Measurements from ENCODE around the gene PROKR2. TPM values are rescaled to one million over a fixed set of nuclear protein-coding genes. Genes with fewer than 3 reads are reported as not detected.

PROKR2 gene
- total and polyA plus RNA-seq, 4 donors = not detected

DNA sequence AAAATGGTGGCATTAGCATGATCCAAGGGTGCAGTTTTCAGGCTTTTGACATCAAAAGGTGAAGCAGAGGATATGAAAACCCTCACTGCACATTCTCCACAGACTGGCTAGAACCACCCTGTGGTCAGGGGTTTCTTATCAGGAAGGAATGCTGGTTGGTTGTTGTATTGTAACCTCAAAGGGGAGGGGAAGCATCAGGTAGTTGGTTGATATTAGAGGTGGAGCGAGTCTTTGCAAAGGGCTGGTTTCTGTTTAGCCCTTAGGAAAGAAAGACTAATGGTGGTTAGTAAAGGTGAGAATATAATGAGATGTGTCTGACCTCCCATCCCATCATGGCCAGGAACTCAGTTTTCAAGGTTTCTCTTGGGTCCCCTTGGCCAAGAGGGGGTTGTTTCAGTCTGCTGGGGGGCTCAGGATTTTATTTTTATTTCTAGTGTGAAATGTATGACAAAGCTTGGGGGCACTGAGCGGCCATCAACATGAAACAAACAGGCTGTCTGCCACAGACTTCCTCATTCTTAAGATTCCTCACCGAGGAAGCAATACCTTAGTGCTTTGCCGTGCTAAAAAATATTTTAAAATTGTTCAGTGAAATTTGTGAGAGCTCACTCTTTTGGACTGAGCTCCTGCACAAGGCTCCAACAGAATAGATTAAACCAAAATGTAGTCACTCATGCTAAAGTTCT is 47.5 kb upstream of the PROKR2 start:
- Histone ChIP-seq H3K27ac (ENCODE audit: low read depth in 1 of 2, low read length in 2 of 2) (no peak overlapping the region), H3K36me3 (ENCODE audit: control insufficient read depth in 4 of 4, insufficient read depth in 3 of 4, low read depth in 1 of 4, low read length in 3 of 4) (no peaks in the 10 kb centered on the region), H3K9ac (ENCODE audit: low read depth in 1 of 2, low read length in 2 of 2) (no peak overlapping the region), H3K4me1 (ENCODE audit: control insufficient read depth in 4 of 4, insufficient read depth in 4 of 4, low read length in 3 of 4) (no peaks in the 10 kb centered on the region), H3K4me3 (ENCODE audit: low read depth in 1 of 3, low read length in 3 of 3) (no peak overlapping the region), H3K9me3 (ENCODE audit: control insufficient read depth in 4 of 4, low read length in 3 of 4) (peaks cover 6 to 20% (median 9%) of the 10 kb centered on the region in 4 donors), H3K27me3 (ENCODE audit: control insufficient read depth in 4 of 4, insufficient read depth in 4 of 4, low read length in 3 of 4) (no peaks in the 10 kb centered on the region)
- DNase-seq (ENCODE audit: low spot score) = no peak
- TF ChIP-seq YY1 (IDR thresholded peaks at IDR 0.05) = no peak
- 75% methylated on average over 4 of the region's 4 CpGs for WGBS

DNA sequence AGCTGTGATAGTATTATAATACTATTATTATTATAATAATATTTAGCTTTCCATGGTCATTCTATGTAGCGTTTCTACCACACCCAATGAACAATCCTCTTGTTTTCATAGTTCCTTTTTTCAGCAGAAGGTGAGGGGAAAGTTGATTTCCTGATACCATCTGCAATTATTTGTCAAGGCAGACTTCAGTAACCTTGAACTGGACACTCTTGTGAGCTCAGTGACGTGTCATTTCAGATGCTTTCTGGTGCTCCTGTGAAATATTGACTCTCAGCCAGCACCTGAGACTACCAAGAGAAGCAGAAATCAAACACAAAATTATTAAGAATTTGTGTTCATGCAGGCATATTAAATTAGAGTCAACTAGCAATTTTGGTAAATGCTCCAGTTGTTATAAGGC is 46.0 kb upstream of the PROKR2 start:
- no peaks in the 10 kb centered on the region for H3K36me3 ChIP-seq (ENCODE audit: control insufficient read depth in 4 of 4, insufficient read depth in 3 of 4, low read depth in 1 of 4, low read length in 3 of 4)
- no peak overlapping the region for H3K4me3 ChIP-seq (ENCODE audit: low read depth in 1 of 3, low read length in 3 of 3)
- no peak overlapping the region for H3K9ac ChIP-seq (ENCODE audit: low read depth in 1 of 2, low read length in 2 of 2)
- no peak for DNase-seq (ENCODE audit: low spot score)
- no peaks in the 10 kb centered on the region for H3K4me1 ChIP-seq (ENCODE audit: control insufficient read depth in 4 of 4, insufficient read depth in 4 of 4, low read length in 3 of 4)
- peaks cover 6 to 20% (median 9%) of the 10 kb centered on the region in 4 donors for H3K9me3 ChIP-seq (ENCODE audit: control insufficient read depth in 4 of 4, low read length in 3 of 4)
- H3K27me3 ChIP-seq (ENCODE audit: control insufficient read depth in 4 of 4, insufficient read depth in 4 of 4, low read length in 3 of 4) = no peaks in the 10 kb centered on the region
- TF ChIP-seq, protein P1, sequence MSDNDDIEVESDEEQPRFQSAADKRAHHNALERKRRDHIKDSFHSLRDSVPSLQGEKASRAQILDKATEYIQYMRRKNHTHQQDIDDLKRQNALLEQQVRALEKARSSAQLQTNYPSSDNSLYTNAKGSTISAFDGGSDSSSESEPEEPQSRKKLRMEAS (IDR thresholded peaks at IDR 0.05) = no peak
- TF ChIP-seq FOXA2 (IDR thresholded peaks at IDR 0.05) = no peak
- TF ChIP-seq HNF4G (IDR thresholded peaks at IDR 0.05) = no peak
- no peak for TF ChIP-seq JUND (IDR thresholded peaks at IDR 0.05)
- TF ChIP-seq SP1 (IDR thresholded peaks at IDR 0.05) = no peak
- TF ChIP-seq, protein P2, sequence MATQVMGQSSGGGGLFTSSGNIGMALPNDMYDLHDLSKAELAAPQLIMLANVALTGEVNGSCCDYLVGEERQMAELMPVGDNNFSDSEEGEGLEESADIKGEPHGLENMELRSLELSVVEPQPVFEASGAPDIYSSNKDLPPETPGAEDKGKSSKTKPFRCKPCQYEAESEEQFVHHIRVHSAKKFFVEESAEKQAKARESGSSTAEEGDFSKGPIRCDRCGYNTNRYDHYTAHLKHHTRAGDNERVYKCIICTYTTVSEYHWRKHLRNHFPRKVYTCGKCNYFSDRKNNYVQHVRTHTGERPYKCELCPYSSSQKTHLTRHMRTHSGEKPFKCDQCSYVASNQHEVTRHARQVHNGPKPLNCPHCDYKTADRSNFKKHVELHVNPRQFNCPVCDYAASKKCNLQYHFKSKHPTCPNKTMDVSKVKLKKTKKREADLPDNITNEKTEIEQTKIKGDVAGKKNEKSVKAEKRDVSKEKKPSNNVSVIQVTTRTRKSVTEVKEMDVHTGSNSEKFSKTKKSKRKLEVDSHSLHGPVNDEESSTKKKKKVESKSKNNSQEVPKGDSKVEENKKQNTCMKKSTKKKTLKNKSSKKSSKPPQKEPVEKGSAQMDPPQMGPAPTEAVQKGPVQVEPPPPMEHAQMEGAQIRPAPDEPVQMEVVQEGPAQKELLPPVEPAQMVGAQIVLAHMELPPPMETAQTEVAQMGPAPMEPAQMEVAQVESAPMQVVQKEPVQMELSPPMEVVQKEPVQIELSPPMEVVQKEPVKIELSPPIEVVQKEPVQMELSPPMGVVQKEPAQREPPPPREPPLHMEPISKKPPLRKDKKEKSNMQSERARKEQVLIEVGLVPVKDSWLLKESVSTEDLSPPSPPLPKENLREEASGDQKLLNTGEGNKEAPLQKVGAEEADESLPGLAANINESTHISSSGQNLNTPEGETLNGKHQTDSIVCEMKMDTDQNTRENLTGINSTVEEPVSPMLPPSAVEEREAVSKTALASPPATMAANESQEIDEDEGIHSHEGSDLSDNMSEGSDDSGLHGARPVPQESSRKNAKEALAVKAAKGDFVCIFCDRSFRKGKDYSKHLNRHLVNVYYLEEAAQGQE (IDR thresholded peaks at IDR 0.05) = no peak
- no peak for TF ChIP-seq HNF4A (conservative IDR thresholded peaks at IDR 0.05)
- no peak for TF ChIP-seq RAD21 (IDR thresholded peaks at IDR 0.05)
- no peak for TF ChIP-seq RXRA (IDR thresholded peaks at IDR 0.05)
- no peak for TF ChIP-seq TAF1 (conservative IDR thresholded peaks at IDR 0.05)
- TF ChIP-seq NR2F2 (IDR thresholded peaks at IDR 0.05) = no peak
- TF ChIP-seq, protein P3, sequence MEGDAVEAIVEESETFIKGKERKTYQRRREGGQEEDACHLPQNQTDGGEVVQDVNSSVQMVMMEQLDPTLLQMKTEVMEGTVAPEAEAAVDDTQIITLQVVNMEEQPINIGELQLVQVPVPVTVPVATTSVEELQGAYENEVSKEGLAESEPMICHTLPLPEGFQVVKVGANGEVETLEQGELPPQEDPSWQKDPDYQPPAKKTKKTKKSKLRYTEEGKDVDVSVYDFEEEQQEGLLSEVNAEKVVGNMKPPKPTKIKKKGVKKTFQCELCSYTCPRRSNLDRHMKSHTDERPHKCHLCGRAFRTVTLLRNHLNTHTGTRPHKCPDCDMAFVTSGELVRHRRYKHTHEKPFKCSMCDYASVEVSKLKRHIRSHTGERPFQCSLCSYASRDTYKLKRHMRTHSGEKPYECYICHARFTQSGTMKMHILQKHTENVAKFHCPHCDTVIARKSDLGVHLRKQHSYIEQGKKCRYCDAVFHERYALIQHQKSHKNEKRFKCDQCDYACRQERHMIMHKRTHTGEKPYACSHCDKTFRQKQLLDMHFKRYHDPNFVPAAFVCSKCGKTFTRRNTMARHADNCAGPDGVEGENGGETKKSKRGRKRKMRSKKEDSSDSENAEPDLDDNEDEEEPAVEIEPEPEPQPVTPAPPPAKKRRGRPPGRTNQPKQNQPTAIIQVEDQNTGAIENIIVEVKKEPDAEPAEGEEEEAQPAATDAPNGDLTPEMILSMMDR (IDR thresholded peaks at IDR 0.05; ENCODE audit: low read depth, low read length, missing input control) = no peak
- TF ChIP-seq FOXA1 (IDR thresholded peaks at IDR 0.05) = no peak
- TF ChIP-seq, protein P4, sequence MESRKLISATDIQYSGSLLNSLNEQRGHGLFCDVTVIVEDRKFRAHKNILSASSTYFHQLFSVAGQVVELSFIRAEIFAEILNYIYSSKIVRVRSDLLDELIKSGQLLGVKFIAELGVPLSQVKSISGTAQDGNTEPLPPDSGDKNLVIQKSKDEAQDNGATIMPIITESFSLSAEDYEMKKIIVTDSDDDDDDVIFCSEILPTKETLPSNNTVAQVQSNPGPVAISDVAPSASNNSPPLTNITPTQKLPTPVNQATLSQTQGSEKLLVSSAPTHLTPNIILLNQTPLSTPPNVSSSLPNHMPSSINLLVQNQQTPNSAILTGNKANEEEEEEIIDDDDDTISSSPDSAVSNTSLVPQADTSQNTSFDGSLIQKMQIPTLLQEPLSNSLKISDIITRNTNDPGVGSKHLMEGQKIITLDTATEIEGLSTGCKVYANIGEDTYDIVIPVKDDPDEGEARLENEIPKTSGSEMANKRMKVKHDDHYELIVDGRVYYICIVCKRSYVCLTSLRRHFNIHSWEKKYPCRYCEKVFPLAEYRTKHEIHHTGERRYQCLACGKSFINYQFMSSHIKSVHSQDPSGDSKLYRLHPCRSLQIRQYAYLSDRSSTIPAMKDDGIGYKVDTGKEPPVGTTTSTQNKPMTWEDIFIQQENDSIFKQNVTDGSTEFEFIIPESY (IDR thresholded peaks at IDR 0.05) = no peak
- no peak for TF ChIP-seq YY1 (IDR thresholded peaks at IDR 0.05)
- no peak for TF ChIP-seq GABPA (IDR thresholded peaks at IDR 0.05 in 1 of 2, conservative IDR thresholded peaks at IDR 0.05 in 1 of 2)
- TF ChIP-seq, protein P5, sequence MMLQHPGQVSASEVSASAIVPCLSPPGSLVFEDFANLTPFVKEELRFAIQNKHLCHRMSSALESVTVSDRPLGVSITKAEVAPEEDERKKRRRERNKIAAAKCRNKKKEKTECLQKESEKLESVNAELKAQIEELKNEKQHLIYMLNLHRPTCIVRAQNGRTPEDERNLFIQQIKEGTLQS (IDR thresholded peaks at IDR 0.05) = no peak
- TF ChIP-seq EGR1 (IDR thresholded peaks at IDR 0.05; ENCODE audit: low read depth in 2 of 2) = no peak
- WGBS = 44% methylated on average over 2 of the region's 2 CpGs
- no peak overlapping the region for H3K27ac ChIP-seq (ENCODE audit: low read depth in 1 of 2, low read length in 2 of 2)

All from liver (tissue), 9 donors.